PC-9 (cell line): Measurements from ENCODE around the gene COX10.

Source experiments
- CTCF ChIP-seq: fragments of 200-600 bp; sonication (generic); conservative IDR thresholded peaks from 2 replicates; pipeline ENCODE4 v1.6.1; 2017; ENCODE audit warnings: mixed run types, antibody characterized with exemption, mild to moderate bottlenecking, moderate library complexity
- EZH2 ChIP-seq: fragments of 200-600 bp; sonication (generic); IDR thresholded peaks from 2 replicates; pipeline ENCODE4 v1.8.0; 2017; ENCODE audit warnings: antibody characterized with exemption, low read depth

- TF ChIP-seq CTCF (no peak), EZH2 (no peak)
These were observed 83.4 kb downstream of the COX10 start for GRCh38 chr17:14152721-14153120.
